ENCODE measurements around the gene CDH26. TPM values are rescaled to one million over a fixed set of nuclear protein-coding genes. Genes with fewer than 3 reads are reported as not detected.

CDH26 gene
- total RNA-seq, 1 experiment from 2014 or later = 1.0 TPM

DNA sequence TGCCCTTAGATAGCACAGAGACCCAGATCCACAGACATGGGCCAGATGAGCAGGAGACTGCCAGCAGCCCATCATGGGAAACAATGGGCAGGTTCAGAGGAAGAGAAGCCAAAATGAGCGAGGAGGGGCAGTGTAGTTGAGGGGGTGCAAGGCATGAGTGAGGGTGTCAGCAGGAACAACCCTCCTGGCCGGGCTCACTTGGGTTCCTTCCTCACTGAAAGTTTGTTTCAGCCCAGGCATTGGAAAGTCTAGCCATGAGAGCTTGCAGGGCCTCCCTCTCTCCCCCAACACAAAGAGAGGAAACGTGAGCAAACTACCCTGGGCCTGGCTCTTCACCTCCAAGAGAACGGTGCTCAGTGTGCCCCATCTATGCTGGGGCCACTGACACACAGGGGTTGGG is 48.0 kb downstream of the CDH26 start (continued):
- TF ChIP-seq SMAD3 (CRISPR knock-in tag; IDR thresholded peaks at IDR 0.05; ENCODE audit: borderline replicate concordance) (no peak), ZNF138 (CRISPR knock-in tag; conservative IDR thresholded peaks at IDR 0.05) (no peak), ZSCAN18 (CRISPR knock-in tag; IDR thresholded peaks at IDR 0.05) (no peak), SOX15 (CRISPR knock-in tag; IDR thresholded peaks at IDR 0.05) (no peak), AR (CRISPR knock-in tag; IDR thresholded peaks at IDR 0.05) (no peak), TEAD4 (CRISPR knock-in tag; IDR thresholded peaks at IDR 0.05) (no peak), ATF6 (CRISPR knock-in tag; IDR thresholded peaks at IDR 0.05) (no peak), ZNF219 (CRISPR knock-in tag; IDR thresholded peaks at IDR 0.05; ENCODE audit: borderline replicate concordance) (no peak)
- TF ChIP-seq, protein P1, sequence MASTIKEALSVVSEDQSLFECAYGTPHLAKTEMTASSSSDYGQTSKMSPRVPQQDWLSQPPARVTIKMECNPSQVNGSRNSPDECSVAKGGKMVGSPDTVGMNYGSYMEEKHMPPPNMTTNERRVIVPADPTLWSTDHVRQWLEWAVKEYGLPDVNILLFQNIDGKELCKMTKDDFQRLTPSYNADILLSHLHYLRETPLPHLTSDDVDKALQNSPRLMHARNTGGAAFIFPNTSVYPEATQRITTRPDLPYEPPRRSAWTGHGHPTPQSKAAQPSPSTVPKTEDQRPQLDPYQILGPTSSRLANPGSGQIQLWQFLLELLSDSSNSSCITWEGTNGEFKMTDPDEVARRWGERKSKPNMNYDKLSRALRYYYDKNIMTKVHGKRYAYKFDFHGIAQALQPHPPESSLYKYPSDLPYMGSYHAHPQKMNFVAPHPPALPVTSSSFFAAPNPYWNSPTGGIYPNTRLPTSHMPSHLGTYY (CRISPR knock-in tag; IDR thresholded peaks at IDR 0.05) = no peak
- TF ChIP-seq, protein P2, sequence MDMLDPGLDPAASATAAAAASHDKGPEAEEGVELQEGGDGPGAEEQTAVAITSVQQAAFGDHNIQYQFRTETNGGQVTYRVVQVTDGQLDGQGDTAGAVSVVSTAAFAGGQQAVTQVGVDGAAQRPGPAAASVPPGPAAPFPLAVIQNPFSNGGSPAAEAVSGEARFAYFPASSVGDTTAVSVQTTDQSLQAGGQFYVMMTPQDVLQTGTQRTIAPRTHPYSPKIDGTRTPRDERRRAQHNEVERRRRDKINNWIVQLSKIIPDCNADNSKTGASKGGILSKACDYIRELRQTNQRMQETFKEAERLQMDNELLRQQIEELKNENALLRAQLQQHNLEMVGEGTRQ (CRISPR knock-in tag; IDR thresholded peaks at IDR 0.05) = no peak
- TF ChIP-seq, protein P3, sequence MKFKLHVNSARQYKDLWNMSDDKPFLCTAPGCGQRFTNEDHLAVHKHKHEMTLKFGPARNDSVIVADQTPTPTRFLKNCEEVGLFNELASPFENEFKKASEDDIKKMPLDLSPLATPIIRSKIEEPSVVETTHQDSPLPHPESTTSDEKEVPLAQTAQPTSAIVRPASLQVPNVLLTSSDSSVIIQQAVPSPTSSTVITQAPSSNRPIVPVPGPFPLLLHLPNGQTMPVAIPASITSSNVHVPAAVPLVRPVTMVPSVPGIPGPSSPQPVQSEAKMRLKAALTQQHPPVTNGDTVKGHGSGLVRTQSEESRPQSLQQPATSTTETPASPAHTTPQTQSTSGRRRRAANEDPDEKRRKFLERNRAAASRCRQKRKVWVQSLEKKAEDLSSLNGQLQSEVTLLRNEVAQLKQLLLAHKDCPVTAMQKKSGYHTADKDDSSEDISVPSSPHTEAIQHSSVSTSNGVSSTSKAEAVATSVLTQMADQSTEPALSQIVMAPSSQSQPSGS (CRISPR knock-in tag; IDR thresholded peaks at IDR 0.05; ENCODE audit: borderline replicate concordance, low read depth) = no peak

DNA sequence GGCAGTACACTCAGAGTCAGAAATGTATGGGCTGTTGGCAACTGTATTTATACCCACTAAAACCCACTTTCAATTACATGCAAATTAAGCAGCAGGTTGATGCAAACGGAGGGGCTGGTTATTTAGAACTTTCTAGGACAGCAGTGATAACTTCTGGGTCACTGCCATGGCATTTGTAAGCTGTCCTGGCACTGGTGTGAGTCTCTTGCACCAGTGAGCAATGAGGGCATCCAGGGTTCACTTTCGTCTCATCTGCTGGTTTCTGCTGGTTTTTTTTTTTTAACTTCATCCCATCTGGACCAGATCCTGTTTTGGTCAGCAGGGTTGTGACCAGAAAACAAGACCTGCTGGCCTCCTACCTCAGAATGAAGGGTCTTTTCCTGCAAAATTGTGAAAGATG is 49.2 kb downstream of the CDH26 start:
- Mint-ChIP-seq H3K9me3 (no peaks in the 10 kb centered on the region; the same call in 1 of the 2 replicates), H3K27ac (no peak overlapping the region), H3K4me3 (no peak overlapping the region), H3K27me3 (ENCODE audit: low read depth) (peaks cover 22% of the 10 kb centered on the region), H3K4me1 (no peaks in the 10 kb centered on the region; the same call in 1 of the 2 replicates), H3K36me3 (no peaks in the 10 kb centered on the region)
- ChIA-PET POLR2A (no interaction called here), CTCF (no interaction called here)
- DNase-seq (ENCODE audit: low spot score) (no peak), ATAC-seq (no peak)
- TF ChIP-seq EMX1 (CRISPR knock-in tag; IDR thresholded peaks at IDR 0.05) (no peak), NR2C2 (CRISPR knock-in tag; IDR thresholded peaks at IDR 0.05) (no peak), ZMAT4 (CRISPR knock-in tag; IDR thresholded peaks at IDR 0.05) (no peak), TCF7 (CRISPR knock-in tag; IDR thresholded peaks at IDR 0.05; ENCODE audit: low read depth) (no peak), SMAD3 (CRISPR knock-in tag; IDR thresholded peaks at IDR 0.05; ENCODE audit: borderline replicate concordance) (no peak), NFATC4 (CRISPR knock-in tag; IDR thresholded peaks at IDR 0.05) (no peak), GRHL2 (CRISPR knock-in tag; IDR thresholded peaks at IDR 0.05; ENCODE audit: insufficient replicate concordance, severe bottlenecking) (no peak), PREB (CRISPR knock-in tag; IDR thresholded peaks at IDR 0.05; ENCODE audit: borderline replicate concordance) (no peak), JAZF1 (CRISPR knock-in tag; IDR thresholded peaks at IDR 0.05) (no peak), ZNF425 (CRISPR knock-in tag; conservative IDR thresholded peaks at IDR 0.05) (no peak), TEAD4 (CRISPR knock-in tag; IDR thresholded peaks at IDR 0.05) (no peak)
- TF ChIP-seq, protein P2 (CRISPR knock-in tag; IDR thresholded peaks at IDR 0.05) = no peak

Data from WTC11 (cell line).